CD14-positive monocyte (primary cell): ENCODE measurements around the gene MEI1. TPM values are rescaled to one million over a fixed set of nuclear protein-coding genes. Genes with fewer than 3 reads are reported as not detected.

Experiments used
- DNase-seq, 3 donors: peaks; one replicate each; pipeline ENCODE4 v3.0.0-alpha.2; 2011 to 2022
- H2AFZ ChIP-seq: 2 replicates; pipeline ENCODE4 v1.6.0; 2012; ENCODE audit warnings: mild to moderate bottlenecking, low read depth, low read length, inconsistent platforms; ENCODE audit not compliant: insufficient read depth, poor library complexity, severe bottlenecking
- H3K27ac ChIP-seq, 2 donors: 1 replicate in 1 of 2; 2 replicates in 1 of 2; pipeline ENCODE4 v1.5.1; 2012 to 2013; ENCODE audit warnings: low read length in 2 of 2, control low read depth in 1 of 2, inconsistent platforms in 1 of 2, low read depth in 1 of 2, mild to moderate bottlenecking in 1 of 2
- H3K27me3 ChIP-seq, 2 donors: one replicate each; pipeline versions ENCODE4 v1.6.0 to v1.6.1; 2011 to 2013; ENCODE audit warnings: low read length in 2 of 2; ENCODE audit not compliant: control insufficient read depth in 2 of 2, insufficient read depth in 2 of 2
- H3K36me3 ChIP-seq, 2 donors: replicated peaks in 1 of 2; 1 replicate in 1 of 2; 2 replicates in 1 of 2; pipeline versions ENCODE4 v1.5.1 to v1.6.1; 2012 to 2013; ENCODE audit warnings: low read length in 2 of 2, control low read depth in 1 of 2, inconsistent platforms in 1 of 2, mild to moderate bottlenecking in 1 of 2; ENCODE audit not compliant: insufficient read depth in 2 of 2, control insufficient read depth in 1 of 2
- H3K4me1 ChIP-seq, 2 donors: 1 replicate in 1 of 2; 2 replicates in 1 of 2; pipeline versions ENCODE4 v1.5.1 to v1.6.1; 2012 to 2013; ENCODE audit warnings: low read length in 2 of 2, control low read depth in 1 of 2, inconsistent platforms in 1 of 2, mild to moderate bottlenecking in 1 of 2, moderate library complexity in 1 of 2; ENCODE audit not compliant: insufficient read depth in 2 of 2, control insufficient read depth in 1 of 2
- H3K4me2 ChIP-seq: replicated peaks from 2 replicates; pipeline ENCODE3; 2012; ENCODE audit warnings: low read length, moderate library complexity, mild to moderate bottlenecking; ENCODE audit not compliant: poor library complexity, severe bottlenecking; ENCODE audit errors: extremely low read depth
- H3K4me3 ChIP-seq, 3 experiments: fragments of 200-600 bp in 1 of 3; sonication (generic) in 1 of 3; replicated peaks in 1 of 3; 1 replicate in 2 of 3; 2 replicates in 1 of 3; pipeline ENCODE4 v1.5.1; 2011 to 2013; ENCODE audit warnings: low read length in 3 of 3, mild to moderate bottlenecking in 3 of 3, control low read depth in 2 of 3, low read depth in 2 of 3, inconsistent platforms in 1 of 3, moderate library complexity in 1 of 3
- H3K79me2 ChIP-seq: 2 replicates; pipeline ENCODE4 v1.6.0; 2012; ENCODE audit warnings: mild to moderate bottlenecking, control low read depth, inconsistent platforms, low read length, moderate library complexity; ENCODE audit not compliant: insufficient read depth
- H3K9ac ChIP-seq: 2 replicates; pipeline ENCODE4 v1.6.0; 2017; ENCODE audit warnings: low read length, mild to moderate bottlenecking; ENCODE audit not compliant: insufficient read depth, poor library complexity, severe bottlenecking
- H3K9me3 ChIP-seq, 2 donors: replicated peaks in 1 of 2; 1 replicate in 1 of 2; 2 replicates in 1 of 2; pipeline versions ENCODE4 v1.5.1 to v1.6.1; 2012 to 2013; ENCODE audit warnings: low read length in 2 of 2, control low read depth in 1 of 2; ENCODE audit not compliant: control insufficient read depth in 1 of 2, insufficient read depth in 1 of 2
- H4K20me1 ChIP-seq: 2 replicates; pipeline ENCODE4 v1.6.0; 2012; ENCODE audit warnings: mild to moderate bottlenecking, low read length, control low read depth, moderate library complexity; ENCODE audit not compliant: insufficient read depth
- H3K27ac Mint-ChIP-seq, 7 donors: one replicate each; pipeline ENCODE4 v1.8.0; 2020; ENCODE audit warnings: mild to moderate bottlenecking in 7 of 7, mixed read lengths in 7 of 7, moderate library complexity in 6 of 7, inconsistent platforms in 2 of 7
- H3K27me3 Mint-ChIP-seq, 3 donors: one replicate each; pipeline ENCODE4 v1.8.0; 2021 to 2022; ENCODE audit warnings: low read depth in 3 of 3, mild to moderate bottlenecking in 3 of 3, mixed read lengths in 3 of 3, moderate library complexity in 3 of 3, inconsistent platforms in 1 of 3
- H3K36me3 Mint-ChIP-seq, 2 donors: one replicate each; pipeline ENCODE4 v1.8.0; 2020; ENCODE audit warnings: mixed read lengths in 2 of 2, inconsistent platforms in 1 of 2, mild to moderate bottlenecking in 1 of 2
- H3K4me1 Mint-ChIP-seq: one replicate; pipeline ENCODE4 v1.8.0; 2020; ENCODE audit warnings: mild to moderate bottlenecking, mixed read lengths
- H3K4me3 Mint-ChIP-seq, 2 donors: one replicate each; pipeline ENCODE4 v1.8.0; 2020; ENCODE audit warnings: mild to moderate bottlenecking in 2 of 2, mixed read lengths in 2 of 2, moderate library complexity in 1 of 2
- H3K9me3 Mint-ChIP-seq, 7 donors: one replicate each; pipeline ENCODE4 v1.8.0; 2020 to 2022; ENCODE audit warnings: mixed read lengths in 7 of 7, mild to moderate bottlenecking in 6 of 7, moderate library complexity in 6 of 7, inconsistent platforms in 2 of 7
- WGBS: methylation state at CpG from one replicate; pipeline ENCODE4 v1.1.5; 2013; ENCODE audit warnings: missing lambda C conversion rate; ENCODE audit not compliant: insufficient coverage; 5-methylcytosine and 5-hydroxymethylcytosine counted together
- intact Hi-C, 2 donors: fragments of 100-400 bp; cut with micrococcal nuclease; formaldehyde crosslinking; loops; one replicate each; pipeline versions ENCODE4 v1.15.0 to v1.15.1; 2023
- polyA plus RNA-seq, 3 donors: library from polyadenylated mRNA; depleted of rRNA in 1 of 3; unstranded in 2 of 3; stranded (reverse) in 1 of 3; fragments of 300-500 nt in 2 of 3; fragments of >200 nt in 1 of 3; fragmentation: Illumina TruSeq in 2 of 3; gene quantifications; 1 replicate in 2 of 3; 2 replicates in 1 of 3; pipeline ENCODE4 v1.2.3, GENCODE V29; 2012 to 2021
- TF ChIP-seq, protein P1 (sequence below): fragments of 200-600 bp; IDR thresholded peaks from one replicate; pipeline ENCODE4 v1.8.0; 2022; ENCODE audit warnings: antibody characterized with exemption, mild to moderate bottlenecking

Gene MEI1
- polyA plus RNA-seq, 3 donors, result 12.3 to 40.0 (median 37.0) TPM

DNA sequence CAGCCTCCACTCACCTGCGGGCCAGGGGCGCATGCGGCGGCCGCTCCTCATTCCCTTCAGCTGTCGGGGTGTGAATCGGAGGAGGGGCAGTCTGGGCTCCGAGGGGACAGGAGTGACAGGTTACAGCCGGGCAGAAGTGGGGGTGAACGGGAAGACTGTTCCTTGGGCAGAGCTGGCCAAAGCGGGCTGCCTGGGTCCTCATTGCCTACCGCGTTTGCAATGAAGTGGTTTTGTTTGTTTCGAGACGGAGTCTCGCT, 733 bp downstream of the MEI1 start:
- Histone ChIP-seq H3K79me2 (no peaks in the 10 kb centered on the region), H4K20me1 (no peaks in the 10 kb centered on the region), H3K9me3 (no peaks in the 10 kb centered on the region), H2AFZ (no peak overlapping the region), H3K9ac (no peak overlapping the region), H3K27me3 (no peaks in the 10 kb centered on the region), H3K27ac (no peak overlapping the region), H3K36me3 (no peaks in the 10 kb centered on the region), H3K4me1 (peaks cover 17 to 21% of the 10 kb centered on the region in 2 donors), H3K4me3 (no peak overlapping the region), H3K4me2 (no peak overlapping the region)
- Mint-ChIP-seq H3K9me3 (peaks cover 0 to 2% (median 0%) of the 10 kb centered on the region in 7 donors), H3K36me3 (no peaks in the 10 kb centered on the region), H3K4me1 (peaks cover 14% of the 10 kb centered on the region), H3K27me3 (peaks cover 2 to 4% (median 2%) of the 10 kb centered on the region in 3 donors), H3K27ac (no peak overlapping the region), H3K4me3 (no peak overlapping the region)
- DNase-seq, result no peak
- intact Hi-C loops, result no loop called here
- TF ChIP-seq, protein P1, sequence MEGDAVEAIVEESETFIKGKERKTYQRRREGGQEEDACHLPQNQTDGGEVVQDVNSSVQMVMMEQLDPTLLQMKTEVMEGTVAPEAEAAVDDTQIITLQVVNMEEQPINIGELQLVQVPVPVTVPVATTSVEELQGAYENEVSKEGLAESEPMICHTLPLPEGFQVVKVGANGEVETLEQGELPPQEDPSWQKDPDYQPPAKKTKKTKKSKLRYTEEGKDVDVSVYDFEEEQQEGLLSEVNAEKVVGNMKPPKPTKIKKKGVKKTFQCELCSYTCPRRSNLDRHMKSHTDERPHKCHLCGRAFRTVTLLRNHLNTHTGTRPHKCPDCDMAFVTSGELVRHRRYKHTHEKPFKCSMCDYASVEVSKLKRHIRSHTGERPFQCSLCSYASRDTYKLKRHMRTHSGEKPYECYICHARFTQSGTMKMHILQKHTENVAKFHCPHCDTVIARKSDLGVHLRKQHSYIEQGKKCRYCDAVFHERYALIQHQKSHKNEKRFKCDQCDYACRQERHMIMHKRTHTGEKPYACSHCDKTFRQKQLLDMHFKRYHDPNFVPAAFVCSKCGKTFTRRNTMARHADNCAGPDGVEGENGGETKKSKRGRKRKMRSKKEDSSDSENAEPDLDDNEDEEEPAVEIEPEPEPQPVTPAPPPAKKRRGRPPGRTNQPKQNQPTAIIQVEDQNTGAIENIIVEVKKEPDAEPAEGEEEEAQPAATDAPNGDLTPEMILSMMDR, result no peak
- 97% methylated on average over 16 of the region's 16 CpGs for WGBS

DNA sequence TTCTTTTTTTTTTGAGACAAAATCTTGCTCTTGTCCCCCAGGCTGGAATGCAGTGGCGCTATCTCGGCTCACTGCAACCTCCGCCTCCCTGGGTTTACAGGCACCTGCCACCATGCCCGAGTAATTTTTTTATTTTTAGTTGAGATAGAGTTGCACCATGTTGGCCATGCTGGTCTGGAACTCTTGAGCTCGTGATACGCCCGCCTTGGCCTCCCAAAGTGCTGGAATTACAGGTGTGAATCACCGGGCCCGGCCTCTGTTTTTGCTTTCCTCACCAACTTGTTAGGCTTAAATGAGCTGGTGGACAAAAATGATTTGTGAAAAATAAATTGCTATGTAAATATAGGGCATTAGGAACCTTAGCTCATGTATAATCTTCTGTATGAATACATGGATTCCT, 3.5 kb downstream of the MEI1 start:
- peaks cover 8% of the 10 kb centered on the region in 2 donors for H3K4me1 ChIP-seq
- H3K27me3 ChIP-seq, result no peaks in the 10 kb centered on the region
- intact Hi-C loops, result no loop called here
- no peaks in the 10 kb centered on the region for H3K36me3 ChIP-seq
- DNase-seq, result no peak
- no peak overlapping the region for H3K9ac ChIP-seq
- Mint-ChIP-seq H3K27me3 (peaks cover 2 to 4% (median 4%) of the 10 kb centered on the region in 3 donors), H3K9me3 (peaks cover 0 to 1% (median 0%) of the 10 kb centered on the region in 7 donors), H3K4me3 (no peak overlapping the region), H3K27ac (no peak overlapping the region), H3K36me3 (no peaks in the 10 kb centered on the region), H3K4me1 (peaks cover 6% of the 10 kb centered on the region)
- no peak overlapping the region for H3K4me2 ChIP-seq
- no peak overlapping the region for H3K27ac ChIP-seq
- H4K20me1 ChIP-seq, result no peaks in the 10 kb centered on the region
- 96% methylated on average over 5 of the region's 9 CpGs for WGBS
- no peaks in the 10 kb centered on the region for H3K79me2 ChIP-seq
- TF ChIP-seq, protein P1, result no peak
- H3K4me3 ChIP-seq, result no peak overlapping the region
- no peak overlapping the region for H2AFZ ChIP-seq
- no peaks in the 10 kb centered on the region for H3K9me3 ChIP-seq
